ENCODE results near the gene CCDC141.

CCDC141 gene

DNA sequence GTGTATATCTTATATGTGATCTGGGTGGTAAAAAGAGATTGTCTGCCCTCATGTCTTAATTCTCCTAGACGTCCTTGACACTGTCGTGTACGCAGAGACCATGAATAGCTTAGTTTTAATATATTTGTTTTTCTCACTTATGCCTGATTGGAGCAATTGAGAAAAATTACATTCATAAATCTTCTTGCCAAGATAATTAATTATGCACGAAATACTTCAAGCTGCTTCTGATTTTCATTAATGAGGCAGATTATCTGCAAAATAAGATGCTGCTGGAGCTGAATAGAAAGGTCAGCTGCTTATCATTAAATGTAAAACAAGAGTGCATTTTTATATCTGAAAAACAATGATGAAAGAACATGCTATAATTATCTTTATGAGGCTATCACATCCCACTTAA is 95.9 kb downstream of the CCDC141 start:
- no peak for FAIRE-seq

DNA sequence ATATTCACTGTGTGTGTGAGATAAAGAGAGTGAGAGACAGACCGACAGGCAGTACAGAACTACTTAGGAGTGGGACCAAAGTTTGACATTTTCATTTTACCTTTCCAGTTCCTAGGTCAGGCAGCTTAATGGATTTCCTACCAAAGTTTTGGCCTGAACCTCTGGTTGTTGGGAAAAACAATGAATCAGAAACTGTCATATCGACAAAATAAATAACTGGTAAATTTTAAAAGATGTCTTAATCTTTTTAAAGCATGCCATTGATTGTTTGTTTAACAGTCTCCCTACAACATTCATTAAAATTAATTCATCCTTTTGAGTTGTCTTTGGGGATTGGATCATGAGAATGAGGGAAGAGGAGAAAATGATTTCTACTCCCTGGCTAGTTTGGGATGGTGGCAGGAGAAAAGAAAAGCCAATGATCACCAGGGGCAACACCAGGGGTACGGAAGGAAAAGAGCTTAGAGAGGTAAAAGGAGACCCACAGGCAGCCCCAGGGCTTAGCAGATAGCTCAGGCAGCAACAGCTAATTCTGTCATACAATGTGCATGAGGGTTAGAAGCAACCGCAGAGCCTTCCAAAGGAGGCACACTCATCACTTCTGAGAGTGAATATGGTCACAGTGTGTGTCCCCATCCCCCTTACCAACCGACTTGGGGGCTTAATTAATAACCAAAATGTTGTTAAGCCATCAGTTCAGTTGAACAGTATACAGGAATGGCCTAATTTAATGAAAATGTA is 98.5 kb downstream of the CCDC141 start:
- FAIRE-seq, result no peak

DNA sequence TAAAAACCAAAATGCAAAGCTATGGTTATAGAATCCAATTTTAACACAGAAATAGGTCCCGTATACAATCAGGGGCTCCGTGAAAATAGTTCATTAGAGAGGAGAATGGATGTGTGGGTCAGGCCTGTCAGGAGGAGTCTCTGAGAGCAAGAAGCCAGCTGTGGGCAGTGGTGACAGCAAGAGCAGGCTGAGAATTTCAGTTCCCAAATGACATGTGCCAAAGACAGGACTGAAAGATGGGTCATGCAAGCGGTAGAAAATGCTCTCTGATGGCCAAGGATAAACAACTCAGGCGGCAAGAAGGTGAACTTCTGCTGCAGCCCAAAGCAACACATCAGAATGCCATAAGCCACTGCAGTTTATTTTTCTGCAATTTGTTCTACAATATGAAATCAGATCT is 100.4 kb downstream of the CCDC141 start:
- no peak for FAIRE-seq

DNA sequence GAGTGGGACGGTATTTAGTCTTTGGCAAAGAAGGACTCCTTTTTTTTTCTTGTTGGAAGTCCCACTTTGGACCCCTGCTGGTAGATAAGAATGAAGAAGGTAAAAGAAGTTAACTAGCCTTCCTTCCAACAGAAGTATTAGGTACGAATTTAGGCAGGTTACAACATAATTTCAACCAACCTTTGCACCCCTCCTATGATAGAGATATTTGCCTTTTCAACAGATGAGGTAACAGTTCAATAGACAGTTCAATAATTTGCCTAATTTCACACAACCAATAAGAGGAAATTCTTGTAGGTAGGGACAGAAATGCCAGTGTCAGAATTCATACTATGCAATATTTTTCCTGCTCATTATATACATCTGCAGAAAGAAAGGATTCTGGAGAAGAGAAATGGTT is 100.8 kb downstream of the CCDC141 start:
- FAIRE-seq, result no peak

DNA sequence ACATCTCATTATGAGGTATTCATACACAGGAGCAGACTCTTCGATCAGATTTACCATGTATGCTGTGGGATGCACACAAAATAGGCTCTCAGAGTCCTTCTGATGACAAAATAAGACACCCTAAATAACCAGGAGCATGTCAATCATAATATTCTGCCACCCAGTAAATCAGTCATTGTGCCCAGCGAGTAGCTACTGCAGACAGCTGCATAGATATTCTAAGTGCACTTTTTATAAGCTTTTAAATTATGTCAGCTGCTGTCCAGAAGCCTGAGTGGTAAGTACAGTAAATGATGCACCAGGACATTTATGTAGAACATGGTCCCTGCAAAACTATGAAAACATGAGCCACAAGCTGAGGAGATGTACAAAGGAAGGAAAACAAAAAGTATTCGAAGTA is 102.9 kb downstream of the CCDC141 start:
- no peak for FAIRE-seq

DNA sequence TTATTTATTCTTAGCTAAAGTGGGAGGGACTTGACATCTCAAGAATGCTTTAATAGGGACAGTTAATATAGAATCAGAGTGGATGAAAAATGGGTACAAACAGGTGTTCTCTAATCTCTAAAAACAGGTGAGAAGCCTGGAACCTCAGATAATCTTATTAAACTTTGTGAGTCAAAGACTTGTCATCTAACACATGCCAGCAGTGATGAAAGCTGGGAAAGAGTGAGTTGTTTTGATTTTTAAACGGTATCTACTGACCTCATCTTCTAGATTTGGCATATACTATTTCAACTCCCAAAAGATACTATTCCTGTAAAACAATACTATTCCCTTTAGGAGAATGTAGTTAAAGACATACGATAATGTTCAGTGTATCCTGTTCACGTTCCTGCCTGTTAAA is 103.4 kb downstream of the CCDC141 start:
- no peak for FAIRE-seq

DNA sequence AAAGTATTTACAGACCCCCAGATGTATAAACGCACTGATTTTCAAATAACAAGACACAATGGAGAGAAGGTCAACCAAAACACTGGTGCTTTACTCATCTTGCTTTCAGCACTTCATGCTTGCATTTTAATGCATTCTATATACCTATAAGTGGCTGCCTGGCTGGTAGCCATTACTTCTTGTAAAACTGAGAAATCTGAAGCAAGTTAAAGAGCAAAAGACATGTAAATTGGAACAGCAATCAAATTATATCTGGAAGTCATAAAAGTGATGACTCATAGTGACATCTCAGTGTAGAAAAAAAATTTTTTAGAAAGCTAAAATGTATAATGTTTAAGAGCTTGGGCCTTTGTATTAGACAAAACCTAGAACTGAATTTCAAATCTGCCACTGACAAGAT is 106.2 kb downstream of the CCDC141 start:
- FAIRE-seq, result no peak

DNA sequence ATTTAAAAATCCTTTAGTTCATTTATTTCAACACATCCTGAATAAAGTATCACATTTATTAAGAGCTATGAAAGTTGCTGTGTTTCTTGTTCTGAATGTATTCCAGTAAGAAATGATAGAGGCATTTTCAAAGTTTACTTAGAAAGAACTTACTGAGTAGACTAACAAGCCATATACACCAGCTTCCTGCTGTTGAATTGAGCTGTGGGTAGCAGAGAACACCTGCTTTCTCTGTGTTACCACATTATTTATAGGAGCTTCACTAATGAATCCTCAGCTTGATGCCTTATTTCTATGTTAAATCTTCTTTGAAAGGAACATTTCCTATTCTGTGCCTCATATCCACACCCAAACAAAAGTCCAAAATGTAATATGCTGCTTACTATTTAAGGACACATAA is 115.4 kb downstream of the CCDC141 start:
- no peak for FAIRE-seq

DNA sequence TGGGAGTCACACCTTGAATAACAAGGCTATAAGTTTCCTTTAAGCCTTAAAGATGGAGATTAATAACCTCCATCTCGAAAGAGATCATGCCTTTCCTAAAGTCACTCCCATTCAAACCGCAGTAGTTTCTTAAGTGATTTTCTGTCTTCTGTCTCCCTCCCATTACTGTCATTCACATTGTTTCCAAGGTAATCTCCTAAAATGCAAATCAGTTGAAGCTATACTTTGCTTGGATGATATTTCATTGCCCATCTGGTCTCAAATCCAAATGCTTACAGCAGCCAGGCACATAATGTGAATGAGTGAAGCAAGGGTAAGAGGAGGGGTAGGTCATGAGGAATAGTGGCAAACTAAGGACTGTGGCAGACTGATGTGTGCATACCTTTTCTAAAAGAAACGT is 116.4 kb downstream of the CCDC141 start:
- no peak for FAIRE-seq

DNA sequence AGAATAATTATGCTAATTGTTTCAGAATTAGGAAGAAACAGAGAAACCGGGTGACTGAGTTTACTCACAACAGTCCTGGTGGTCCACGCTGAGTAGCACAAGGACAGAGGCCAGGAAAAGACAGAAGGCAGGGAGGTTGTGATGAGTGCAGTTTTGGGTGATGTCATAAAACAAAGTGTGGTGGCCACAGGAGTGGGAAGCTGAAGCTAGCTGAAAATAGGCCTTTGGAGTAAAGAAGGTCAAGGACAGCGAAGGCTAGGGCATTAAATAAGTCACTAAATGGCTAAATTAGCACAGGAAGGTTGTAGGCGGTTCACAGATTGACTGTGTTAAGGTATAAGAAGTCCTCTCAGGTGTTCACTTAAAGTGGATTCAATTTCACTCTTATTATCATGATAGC is 121.9 kb downstream of the CCDC141 start:
- FAIRE-seq, result no peak

DNA sequence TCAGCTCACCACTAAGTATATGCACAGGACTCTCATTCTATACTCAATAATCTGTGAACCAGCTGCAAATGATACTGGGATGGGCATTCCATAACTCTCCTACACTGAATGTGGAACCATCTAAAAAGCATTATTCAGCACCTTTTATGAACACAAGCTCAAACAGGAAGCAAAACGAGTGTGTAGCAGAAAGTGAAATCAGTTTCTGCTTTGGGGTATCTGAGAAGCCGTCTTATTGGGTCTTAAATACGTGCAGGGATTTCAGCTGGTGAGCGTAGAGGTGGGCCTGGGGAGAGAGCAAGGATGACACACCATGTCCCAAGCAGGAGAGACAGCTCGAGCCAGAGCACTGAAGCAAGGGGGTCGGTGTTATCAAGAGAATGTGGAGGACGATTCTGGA is 122.8 kb downstream of the CCDC141 start:
- no peak for FAIRE-seq

DNA sequence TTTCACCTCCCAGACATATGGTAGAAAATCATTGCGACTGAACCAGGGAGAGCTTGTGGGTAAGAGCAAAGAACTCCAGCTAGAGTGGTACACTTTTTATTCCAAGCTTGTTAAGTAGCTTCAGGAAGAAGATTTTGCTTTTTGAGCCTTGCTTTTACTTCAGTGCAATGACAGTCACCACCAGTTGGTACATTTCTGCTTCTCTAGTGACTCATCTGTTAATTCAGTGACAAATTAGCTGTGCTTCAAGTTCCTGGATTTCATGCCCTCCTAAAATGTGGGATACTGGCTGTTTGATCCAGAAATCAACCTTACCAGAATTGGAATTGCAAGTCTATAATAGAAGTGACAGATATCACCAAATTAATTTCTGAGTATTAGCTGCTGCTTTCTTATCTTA is 125.1 kb downstream of the CCDC141 start:
- FAIRE-seq, result no peak

DNA sequence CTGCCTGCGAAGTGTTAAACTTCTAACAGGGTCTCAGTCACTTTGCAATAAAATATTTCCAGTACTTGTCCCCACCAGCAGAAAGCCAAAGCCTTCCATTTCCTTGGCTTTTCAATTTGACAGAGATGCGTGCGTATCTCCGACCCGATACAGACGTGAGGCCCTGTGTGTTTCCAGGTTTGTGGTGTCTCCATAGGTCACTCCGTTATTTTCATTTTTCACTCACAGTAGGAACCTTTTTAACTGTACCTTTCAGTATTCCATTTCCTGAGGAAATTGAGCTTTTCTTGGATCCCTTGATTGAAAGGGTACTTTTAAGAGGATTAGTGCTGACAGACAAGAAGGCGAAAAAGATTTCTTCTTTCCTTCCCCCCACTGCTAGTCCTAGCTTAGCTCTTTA is 126.4 kb downstream of the CCDC141 start:
- no peak for FAIRE-seq

DNA sequence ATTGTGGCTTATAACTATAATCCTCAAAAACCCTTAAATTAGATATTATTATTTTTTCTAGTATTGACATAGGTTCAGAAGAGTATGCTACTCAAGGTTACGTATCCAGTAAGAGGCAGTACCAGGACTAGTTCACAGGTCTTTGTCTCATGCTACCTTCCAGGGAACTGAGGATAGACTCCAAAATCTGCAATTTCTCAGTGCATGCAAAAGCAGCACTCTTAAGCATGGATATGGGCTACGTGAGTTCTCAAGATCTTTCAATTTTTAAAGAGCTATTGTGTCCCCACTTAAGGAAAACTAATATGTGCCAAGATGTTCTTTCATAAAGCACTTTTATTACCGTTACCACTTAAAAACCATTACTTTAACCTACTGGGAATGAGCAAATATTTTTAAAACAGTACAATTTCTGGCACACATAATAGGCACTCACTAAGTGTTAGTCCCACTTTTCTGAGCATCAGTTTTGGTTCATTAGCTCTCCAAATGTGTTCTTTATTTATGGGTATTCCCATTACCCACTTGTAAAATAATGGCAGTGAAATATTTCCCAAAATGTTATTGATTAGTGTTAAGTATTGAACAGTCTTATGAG is 128.9 kb downstream of the CCDC141 start:
- no peak for FAIRE-seq

DNA sequence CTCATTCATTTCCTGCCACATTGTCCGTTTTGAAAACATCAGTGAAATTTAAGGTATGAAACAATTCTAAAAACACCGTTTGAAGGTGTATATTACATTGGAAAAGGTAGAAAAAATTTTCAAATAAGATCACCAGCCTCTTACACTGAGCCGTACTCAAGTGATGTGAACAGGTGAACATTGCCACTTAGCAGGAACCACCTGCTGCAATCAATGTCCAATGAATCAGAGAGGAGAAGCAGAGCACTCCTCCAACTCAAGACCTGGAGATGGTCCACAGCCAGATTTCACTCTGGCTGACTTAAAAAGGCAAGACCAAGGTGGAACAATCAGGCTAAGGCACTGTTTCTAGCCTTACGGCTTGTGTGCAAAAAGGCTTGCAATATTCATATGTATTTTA is 132.4 kb downstream of the CCDC141 start:
- no peak for FAIRE-seq

DNA sequence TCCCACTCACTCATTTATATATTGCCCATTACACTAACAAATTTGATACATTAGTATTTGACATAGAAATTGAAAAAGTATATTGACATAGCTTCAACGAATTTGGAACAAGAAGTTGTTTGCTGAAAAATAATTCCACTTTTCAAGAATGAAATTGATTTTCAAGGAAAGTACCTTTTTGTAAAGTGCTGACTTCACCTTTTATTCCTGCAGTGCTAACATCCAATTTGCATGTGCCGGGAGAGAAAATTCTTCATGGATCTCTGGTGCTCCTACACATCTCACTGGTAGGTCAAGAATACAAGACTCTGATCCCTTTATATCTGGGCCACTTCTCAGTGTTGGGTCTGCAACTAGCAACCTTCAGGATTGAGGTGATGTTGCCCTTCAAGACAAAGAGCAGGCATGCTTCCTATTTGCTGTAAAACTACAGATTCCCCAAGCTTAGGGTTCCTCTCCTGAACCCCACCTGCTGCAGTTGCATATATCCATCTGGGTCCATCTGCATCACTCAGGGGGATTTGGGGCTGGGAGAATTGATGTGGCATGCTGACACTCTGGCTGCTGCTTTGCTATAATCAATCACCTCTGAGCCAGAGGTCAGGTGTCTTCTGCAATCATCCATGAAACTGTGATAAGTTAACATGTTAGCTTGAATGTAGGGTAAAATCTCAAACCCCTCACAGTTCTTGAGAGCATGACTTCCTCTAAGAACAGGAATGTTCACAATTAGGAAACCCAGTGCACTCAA is 134.3 kb downstream of the CCDC141 start:
- FAIRE-seq, result no peak

DNA sequence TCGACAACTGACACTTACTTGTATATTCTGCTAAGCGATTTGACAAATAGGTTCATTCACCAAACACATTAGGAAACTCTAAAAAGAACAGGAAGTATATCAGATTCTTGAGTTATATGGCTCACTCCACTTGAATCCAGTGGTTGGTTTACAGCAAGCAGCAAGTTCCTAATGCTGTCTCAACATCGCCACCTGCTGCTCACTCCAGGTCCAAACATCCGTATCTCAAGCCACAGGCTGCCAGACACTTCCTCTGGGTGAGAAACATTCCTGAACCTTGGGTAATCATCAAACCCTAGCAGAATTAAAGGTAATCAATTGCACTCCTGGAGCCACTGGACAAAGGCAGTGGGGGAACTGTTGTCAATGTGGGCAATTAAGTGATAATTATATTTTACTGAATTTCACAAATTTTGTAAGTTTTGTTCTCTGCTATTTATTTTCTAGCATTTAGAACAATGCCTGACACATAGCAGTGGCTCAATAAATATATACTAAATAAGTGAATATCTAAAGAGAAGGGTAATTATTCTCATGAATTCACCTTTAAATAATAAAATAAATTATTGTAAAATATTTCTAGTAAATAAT is 135.6 kb downstream of the CCDC141 start:
- FAIRE-seq, result peak; percentile 83

DNA sequence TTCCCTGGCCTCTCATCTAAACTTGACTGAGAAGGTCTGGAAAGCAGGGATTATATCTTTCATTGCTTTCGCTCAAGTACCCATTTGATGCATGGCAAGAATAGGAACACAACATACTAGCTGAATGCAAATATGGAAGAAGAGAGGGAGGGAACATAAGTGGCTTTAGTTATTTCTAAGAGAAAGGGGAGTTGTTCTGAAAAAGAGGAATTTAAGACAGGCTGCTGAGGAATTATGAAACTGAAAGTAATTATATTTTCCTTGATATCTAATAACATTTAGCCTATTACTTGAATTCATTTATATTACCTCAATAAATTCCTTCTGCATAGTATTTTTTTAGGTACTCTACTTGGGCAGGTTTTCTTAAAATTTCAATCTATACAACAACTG is 136.9 kb downstream of the CCDC141 start:
- FAIRE-seq, result no peak

DNA sequence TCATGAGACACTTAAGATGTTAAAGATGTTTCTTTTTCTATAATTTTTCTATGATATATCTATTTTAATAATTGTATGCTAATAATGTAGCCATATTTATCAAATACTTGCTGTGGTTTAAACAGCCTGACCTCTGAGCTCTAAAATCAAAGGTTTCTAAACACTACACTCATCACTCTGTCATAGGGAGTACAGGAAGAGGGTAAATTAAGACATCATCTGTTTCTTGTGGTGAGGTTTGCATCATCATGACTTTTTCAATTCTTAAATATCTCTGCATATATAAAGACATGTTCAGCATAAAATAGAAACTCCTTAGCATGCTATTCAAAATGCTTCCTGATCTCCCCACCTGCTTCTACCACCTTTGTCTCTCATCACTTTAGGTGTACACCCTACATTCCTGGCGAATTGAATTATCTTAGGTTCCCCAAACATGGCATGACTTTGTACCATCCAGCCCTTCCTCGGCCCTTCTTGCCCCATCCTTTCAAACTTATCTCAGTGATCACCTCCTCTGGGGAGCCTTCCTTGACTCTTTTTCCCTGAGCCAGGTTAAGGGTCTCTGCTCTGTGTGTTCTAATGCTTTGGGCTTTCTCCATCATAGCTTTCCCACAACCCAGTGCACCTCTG is 137.4 kb downstream of the CCDC141 start:
- FAIRE-seq, result no peak

DNA sequence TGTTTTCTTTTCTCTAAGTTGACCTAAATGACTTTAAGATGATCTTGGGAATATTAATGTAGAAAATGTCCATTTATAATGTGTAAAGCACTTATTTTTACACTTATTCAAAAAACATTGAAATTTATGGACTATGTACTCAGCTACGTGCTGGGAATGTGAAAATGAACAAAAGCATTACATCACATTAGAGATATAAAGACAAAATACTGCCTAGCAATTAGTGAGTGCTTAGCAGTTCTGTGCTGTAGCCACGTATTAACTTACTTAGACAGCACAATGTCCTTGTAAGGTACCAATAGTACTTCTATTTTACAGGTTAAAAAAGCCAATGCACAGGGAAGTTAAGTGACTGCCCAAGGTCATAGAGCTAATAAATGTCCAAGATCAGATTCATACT is 138.9 kb downstream of the CCDC141 start:
- FAIRE-seq, result no peak

DNA sequence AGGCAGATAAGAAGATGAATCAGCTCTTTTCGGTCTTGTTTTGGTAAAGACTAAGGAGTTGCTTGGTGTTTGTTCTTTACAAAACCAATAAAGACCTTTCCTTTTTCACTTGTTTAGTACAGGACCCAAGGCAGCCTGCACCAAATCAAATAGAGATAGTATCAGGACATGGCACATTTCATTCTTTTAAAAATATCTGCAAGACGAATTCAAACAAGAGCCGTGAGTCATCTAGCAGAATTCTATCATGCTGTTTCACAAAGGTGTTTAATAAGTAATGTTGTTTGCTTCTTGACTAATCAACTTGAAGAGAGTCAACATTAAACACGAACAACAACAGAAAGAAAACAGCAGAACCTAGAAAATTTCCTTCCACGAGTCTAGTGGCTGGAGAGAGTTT is 139.9 kb downstream of the CCDC141 start:
- no peak for FAIRE-seq

DNA sequence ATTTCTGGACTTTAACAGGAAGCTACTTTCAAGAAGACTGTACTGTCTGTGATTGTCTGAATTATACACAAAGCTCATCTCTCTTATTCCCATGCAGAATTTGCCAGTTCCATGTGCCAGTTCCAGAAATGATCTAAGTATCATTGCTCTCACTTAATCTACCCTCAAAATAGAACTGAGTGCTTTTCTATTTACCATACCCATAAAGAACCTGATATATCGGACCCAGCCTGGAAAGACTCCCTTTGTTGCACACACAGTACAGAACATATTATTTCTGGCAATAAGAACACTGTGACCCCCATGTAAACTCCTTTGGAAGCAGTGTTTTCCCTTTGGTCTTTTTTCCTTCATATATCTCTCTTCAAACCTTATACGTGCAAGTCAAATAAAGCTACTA is 140.4 kb downstream of the CCDC141 start:
- no peak for FAIRE-seq

DNA sequence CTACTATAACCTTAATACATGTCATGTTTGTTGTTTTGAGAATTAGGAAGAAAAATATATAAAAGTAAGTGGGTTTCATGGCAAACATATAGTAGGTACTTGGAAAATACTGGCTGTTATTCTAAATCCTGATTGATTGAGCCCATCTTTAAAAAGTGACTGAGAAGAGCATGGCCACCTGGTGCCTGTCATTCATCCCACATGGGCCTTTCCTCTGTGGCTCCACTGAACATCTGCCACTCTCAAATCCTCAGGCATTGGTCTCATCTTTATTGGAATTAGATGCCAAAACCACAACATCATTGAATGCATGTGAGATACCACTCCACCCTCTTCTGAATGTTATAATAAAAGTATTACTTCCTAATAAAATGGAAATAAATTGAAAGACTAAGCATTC is 141.1 kb downstream of the CCDC141 start:
- no peak for FAIRE-seq

DNA sequence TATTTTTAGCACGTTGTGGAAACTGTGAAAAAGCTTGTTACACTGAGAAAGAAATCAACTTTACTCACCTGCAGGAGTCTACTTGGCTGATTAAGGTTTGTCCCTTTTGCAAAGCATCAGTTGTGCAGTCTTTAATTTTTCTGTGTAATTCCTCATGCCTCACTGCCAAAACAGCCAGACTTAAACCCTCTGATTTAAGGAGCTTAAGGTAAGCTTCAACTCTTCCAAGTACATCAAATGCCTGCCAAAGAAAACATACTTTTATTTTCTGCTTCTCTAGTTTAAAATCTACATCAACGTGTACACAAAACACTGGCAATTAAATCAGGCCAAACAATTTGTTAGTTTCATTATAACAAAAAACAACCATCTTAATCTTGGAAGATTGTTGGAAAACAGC is 144.7 kb downstream of the CCDC141 start:
- no peak for FAIRE-seq

Measured in G401.6 (cell line).